Mammary epithelial cell (primary cell): ENCODE measurements around the gene LAMA1.

ENCODE experiments used
- EZH2 ChIP-seq: IDR thresholded peaks from 2 replicates; pipeline ENCODE4 v1.6.1; 2012; ENCODE audit warnings: low read length, inconsistent platforms, borderline replicate concordance
- TF ChIP-seq, protein P1 (sequence below), 2 donors: IDR thresholded peaks in 1 of 2; conservative IDR thresholded peaks in 1 of 2; 2 replicates each; pipeline ENCODE4 v1.5.1; 2011 to 2012; ENCODE audit warnings: inconsistent platforms in 2 of 2, low read length in 2 of 2, mild to moderate bottlenecking in 2 of 2, control low read depth in 1 of 2, low read depth in 1 of 2; ENCODE audit not compliant: insufficient read depth in 1 of 2; ENCODE audit errors: extremely low read depth in 1 of 2

DNA sequence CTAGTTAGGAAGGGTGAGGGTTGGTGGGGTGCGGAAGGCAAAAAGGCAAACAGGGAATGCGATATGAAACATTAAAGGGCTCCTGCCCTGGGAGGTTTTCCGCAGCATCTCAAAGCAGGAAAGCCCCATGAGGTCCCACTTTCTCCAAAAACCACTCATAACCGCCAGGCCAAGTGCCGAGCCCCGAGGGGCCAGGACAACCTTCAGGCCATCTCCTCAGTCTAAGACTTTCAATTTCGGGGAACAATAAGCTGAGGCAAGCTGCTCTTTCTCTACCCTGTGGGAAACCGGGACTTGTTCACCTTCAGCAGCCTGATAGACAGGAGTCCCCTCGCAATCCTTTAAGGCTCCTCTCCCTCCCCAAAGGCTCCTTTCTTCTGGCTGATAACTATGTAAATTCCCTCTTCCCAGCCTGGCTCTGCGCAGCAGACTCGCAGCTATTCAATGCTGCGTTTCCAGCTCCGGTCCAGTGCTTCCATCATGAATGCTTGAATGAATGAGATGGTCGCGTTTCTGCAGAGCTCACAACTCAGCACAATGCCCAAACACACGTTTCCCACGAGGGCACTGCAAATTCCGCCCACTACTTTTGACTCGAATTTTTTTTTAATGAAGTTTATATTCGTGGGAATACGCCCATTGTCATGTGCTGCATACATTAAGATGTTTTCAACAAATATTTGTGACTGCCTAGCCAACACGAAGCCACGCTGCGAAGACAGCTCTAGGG is 1.4 kb downstream of the LAMA1 start:
- TF ChIP-seq, protein P1, sequence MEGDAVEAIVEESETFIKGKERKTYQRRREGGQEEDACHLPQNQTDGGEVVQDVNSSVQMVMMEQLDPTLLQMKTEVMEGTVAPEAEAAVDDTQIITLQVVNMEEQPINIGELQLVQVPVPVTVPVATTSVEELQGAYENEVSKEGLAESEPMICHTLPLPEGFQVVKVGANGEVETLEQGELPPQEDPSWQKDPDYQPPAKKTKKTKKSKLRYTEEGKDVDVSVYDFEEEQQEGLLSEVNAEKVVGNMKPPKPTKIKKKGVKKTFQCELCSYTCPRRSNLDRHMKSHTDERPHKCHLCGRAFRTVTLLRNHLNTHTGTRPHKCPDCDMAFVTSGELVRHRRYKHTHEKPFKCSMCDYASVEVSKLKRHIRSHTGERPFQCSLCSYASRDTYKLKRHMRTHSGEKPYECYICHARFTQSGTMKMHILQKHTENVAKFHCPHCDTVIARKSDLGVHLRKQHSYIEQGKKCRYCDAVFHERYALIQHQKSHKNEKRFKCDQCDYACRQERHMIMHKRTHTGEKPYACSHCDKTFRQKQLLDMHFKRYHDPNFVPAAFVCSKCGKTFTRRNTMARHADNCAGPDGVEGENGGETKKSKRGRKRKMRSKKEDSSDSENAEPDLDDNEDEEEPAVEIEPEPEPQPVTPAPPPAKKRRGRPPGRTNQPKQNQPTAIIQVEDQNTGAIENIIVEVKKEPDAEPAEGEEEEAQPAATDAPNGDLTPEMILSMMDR (conservative IDR thresholded peaks at IDR 0.05 in 1 of 2, IDR thresholded peaks at IDR 0.05 in 1 of 2; ENCODE audit: extremely low read depth in 1 of 2, insufficient read depth in 1 of 2, low read depth in 1 of 2, low read length in 2 of 2): no peak
- TF ChIP-seq EZH2: no peak
